GM19239 (cell line): ENCODE measurements around the gene ST6GAL1.

ENCODE experiments used
- DNase-seq: peaks from one replicate; pipeline ENCODE4 v3.0.0; 2011; ENCODE audit warnings: low spot score; ENCODE audit not compliant: insufficient read length
- FAIRE-seq: peaks from 2 replicates; lab custom pipeline; 2011; peaks lifted over from hg19 to GRCh38; lab: Jason Lieb, UNC

The ST6GAL1 gene

GRCh38 chr3:187085021-187085666 lies 154.8 kb downstream of the ST6GAL1 start:
- no peak for DNase-seq
- FAIRE-seq = no peak

DNA sequence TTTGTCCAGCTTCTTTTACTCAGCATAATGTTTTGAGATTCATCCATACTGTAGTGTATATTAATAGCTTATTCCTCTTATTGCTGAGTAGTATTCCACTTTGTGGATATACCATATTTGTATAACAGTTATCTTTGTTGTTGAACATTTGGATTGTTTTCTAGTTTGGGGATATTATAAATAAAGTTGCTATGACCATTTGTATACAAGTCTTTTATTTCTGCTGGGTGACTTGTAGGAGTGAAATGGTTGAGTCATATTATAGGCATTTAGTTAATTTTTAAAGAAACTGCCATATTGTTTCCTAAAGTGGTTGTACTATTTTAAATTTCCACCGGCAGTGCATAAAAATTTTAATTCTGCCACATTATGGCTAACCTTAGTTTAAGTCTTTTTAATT lies 155.6 kb downstream of the ST6GAL1 start:
- no peak for DNase-seq
- no peak for FAIRE-seq

DNA sequence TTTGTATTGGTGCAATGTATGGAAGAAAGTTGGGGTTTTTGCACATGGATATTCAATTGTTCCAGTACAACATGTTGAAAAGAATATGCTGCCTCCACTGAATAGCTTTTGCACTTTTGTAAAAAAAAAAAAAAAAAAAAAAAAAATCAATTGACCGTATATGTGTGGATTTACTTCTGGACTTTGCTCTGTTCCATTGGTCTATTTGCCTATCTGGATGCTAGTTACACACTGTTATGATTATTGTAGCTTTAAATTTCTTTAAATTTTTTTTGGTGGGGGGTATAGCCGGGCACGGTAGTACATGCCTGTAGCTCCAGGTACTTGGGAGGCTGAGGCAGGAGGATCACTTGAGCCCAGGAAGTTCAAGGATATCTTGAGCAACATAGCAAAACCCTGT lies 156.5 kb downstream of the ST6GAL1 start:
- DNase-seq (no peak), FAIRE-seq (no peak)

DNA sequence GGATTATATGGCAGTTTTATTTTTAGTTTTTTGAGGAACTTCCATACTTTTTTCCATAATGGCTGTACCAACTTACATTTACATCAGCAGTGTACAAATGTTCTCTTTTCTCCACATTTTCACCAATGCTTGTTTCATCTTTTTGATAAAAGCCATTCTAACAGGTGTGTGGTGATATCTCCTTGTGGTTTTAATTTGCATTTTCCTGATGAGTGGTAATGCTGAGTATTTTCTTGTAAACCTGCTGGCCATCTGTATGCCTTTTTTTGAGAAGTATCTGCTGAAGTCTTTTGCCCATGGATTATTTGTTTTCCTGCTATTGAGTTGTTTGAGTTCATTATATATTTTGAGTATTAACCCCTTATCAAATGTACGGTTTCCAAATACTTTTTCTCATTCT lies 158.4 kb downstream of the ST6GAL1 start:
- FAIRE-seq = no peak
- DNase-seq = no peak

GRCh38 chr3:187093320-187093719 lies 163.0 kb downstream of the ST6GAL1 start:
- FAIRE-seq (no peak), DNase-seq (no peak)

- no peak for FAIRE-seq
- DNase-seq = no peak
These were observed 168.7 kb downstream of the ST6GAL1 start for GRCh38 chr3:187098923-187099512.

DNA sequence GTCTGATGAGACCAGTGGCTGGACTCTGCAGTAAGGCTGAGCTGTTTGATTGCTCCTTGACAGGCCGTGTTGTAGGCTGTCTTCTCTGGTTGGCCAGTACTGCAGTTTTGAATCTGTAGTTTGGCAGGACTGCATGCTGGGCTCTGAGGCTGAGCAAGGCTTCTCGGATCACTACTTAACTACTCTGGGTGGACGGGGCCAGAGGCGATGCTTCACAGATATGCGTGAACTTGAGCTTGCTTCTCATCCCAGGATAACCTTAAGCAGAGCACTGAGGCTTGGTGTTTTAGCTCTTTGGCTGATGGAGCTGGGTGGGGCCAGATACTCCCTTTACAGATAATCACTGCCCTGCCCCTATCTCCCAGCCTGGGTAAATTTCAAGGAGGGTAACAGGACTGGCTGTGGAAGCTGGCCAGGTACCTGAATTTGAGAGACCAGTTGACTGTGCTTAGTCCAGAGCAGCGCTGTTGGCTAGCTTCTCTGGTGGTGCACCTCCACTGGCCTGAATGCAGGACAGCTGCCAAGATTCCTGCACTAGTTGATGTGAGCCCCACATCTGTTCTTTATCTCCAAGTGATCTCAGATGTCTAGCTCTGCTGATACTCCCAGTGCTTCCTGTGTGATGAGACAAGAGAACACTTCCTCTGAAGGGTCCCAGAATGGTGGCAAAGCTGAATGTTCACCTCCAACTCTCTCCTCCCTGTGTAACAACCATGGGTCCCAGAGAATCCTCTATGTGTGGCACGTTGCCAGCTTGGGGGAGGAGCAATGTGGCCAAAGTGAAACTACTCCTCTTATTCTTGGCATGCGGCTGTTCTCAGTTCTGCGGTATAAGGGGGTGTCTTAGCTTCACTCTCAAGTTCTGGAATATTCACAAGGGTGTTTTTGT lies 171.1 kb downstream of the ST6GAL1 start:
- FAIRE-seq = peak; percentile 59
- no peak for DNase-seq

GRCh38 chr3:187102073-187102634 lies 171.8 kb downstream of the ST6GAL1 start:
- DNase-seq (no peak), FAIRE-seq (no peak)

- no peak for DNase-seq
- FAIRE-seq = no peak
These were observed 172.9 kb downstream of the ST6GAL1 start for GRCh38 chr3:187103251-187103650.

DNA sequence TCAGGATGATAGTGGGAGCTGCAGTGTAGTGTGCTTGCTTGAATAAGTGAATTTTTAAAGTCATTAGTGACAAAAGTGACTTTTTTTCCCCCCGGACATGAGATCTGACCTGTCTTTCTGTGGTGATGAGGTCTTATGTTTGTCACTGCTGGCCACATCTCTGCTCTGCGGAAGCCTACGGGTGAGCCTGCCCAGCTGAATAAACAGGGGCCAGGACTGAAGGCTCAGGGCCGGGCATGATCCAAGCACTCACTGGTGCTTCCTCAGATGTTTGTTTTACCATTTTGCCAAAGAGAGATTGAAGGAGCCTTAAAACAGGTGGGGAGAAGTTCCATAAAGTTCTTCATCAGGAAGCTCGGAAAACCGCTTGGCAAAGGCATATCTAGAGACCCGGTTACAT lies 174.0 kb downstream of the ST6GAL1 start:
- FAIRE-seq (no peak), DNase-seq (no peak)

GRCh38 chr3:187104933-187105332 lies 174.6 kb downstream of the ST6GAL1 start:
- FAIRE-seq (no peak), DNase-seq (no peak)

DNA sequence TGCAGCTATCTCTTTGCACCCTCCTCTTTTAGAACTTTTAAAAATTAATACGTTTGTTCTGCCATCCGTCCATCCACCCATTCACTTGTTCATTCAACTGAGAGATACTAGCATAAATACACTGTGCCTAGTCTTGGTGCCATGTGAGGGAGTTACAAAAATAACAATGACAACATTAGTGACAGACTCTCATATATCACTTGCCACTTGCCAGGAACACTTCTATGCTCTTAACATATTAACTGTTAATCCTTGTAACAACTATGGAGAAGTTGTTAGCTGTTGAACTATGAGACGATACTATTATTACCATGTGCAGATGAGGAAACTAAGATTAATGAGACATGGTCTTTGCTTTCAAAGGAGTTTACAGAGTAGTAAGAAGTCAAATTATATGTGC lies 175.4 kb downstream of the ST6GAL1 start:
- FAIRE-seq (no peak), DNase-seq (no peak)

GRCh38 chr3:187107989-187108388 lies 177.7 kb downstream of the ST6GAL1 start:
- DNase-seq (no peak), FAIRE-seq (no peak)

GRCh38 chr3:187110156-187110555 lies 179.8 kb downstream of the ST6GAL1 start:
- no peak for FAIRE-seq
- DNase-seq = no peak

GRCh38 chr3:187112934-187113793 lies 182.8 kb downstream of the ST6GAL1 start:
- FAIRE-seq (peak; percentile 92), DNase-seq (no peak)

DNA sequence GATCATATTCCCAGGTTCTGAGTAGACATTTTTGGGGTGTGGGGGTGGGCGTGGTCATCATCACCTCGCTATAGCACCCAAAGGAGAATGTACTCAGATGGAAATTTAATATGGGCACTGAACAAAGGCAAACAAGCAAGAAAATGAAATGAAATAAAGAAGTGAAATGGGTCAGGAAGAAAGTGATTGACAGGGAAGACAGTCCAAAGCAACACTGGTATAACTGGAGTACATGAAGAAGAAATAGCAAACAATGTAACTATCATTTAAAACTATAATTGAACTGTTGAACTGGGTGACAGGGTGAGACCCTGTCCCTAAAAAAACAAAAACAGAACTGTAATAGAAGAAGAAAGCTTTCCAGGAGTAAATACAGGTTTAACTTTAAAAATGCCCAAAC lies 184.2 kb downstream of the ST6GAL1 start:
- DNase-seq (no peak), FAIRE-seq (no peak)

GRCh38 chr3:187120326-187120725 lies 190.0 kb downstream of the ST6GAL1 start:
- DNase-seq = no peak
- FAIRE-seq = no peak

- no peak for DNase-seq
- no peak for FAIRE-seq
These were observed 191.9 kb downstream of the ST6GAL1 start for GRCh38 chr3:187122261-187122660.

GRCh38 chr3:187125319-187126031 lies 195.1 kb downstream of the ST6GAL1 start:
- FAIRE-seq (peak; percentile 44), DNase-seq (no peak)
